HepG2 (cell line): ENCODE data around the gene TMEM139. TPM values are rescaled to one million over a fixed set of nuclear protein-coding genes. Genes with fewer than 3 reads are reported as not detected.

Experiments used
- ATAC-seq: fragments of 200-7000 bp; cut with Tn5 transposase; 3 replicates; pipeline ENCODE4 v1.9.1; 2020; ENCODE audit warnings: mild to moderate bottlenecking, moderate library complexity
- BruUV-seq: library from RNA; stranded (reverse); fragments of 400-500 nt; replicated peaks from 2 replicates; lab custom pipeline; 2021; lab: Mats Ljungman, UMichigan
- CTCF ChIA-PET: fragments of 300-600 bp; formaldehyde crosslinking; extraction: SDS; loops from one replicate; lab custom pipeline; 2021; ENCODE audit warnings: low total read pairs, inconsistent platforms, low intra/inter-chr PET ratio; lab: Yijun Ruan, JAX
- POLR2A ChIA-PET: fragments of 350-600 bp; sonication (Branson Sonifier 250); formaldehyde crosslinking; loops from one replicate; lab custom pipeline; 2020; ENCODE audit warnings: antibody characterized with exemption, inconsistent platforms; lab: Yijun Ruan, JAX
- DNase-seq: peaks from one replicate; pipeline ENCODE4 v3.0.0-alpha.2; 2015; ENCODE audit warnings: low spot score
- FAIRE-seq: peaks from 3 replicates; lab custom pipeline; 2011; peaks lifted over from hg19 to GRCh38; lab: Jason Lieb, UNC
- H2AFZ ChIP-seq: one replicate; pipeline ENCODE4 v1.6.1; 2011; ENCODE audit warnings: low read length, inconsistent platforms
- H3K27ac ChIP-seq: fragments of 300-600 bp; 3 replicates; pipeline ENCODE4 v1.8.0; 2011; ENCODE audit warnings: mixed run types, mild to moderate bottlenecking, mixed read lengths, low read length, inconsistent platforms; ENCODE audit not compliant: insufficient read depth; ENCODE audit errors: extremely low read length
- H3K27me3 ChIP-seq, 2 experiments: fragments of 200-600 bp in 1 of 2; 2 replicates in 1 of 2; 3 replicates in 1 of 2; pipeline versions ENCODE4 v1.6.0 to v1.8.0; 2011; ENCODE audit warnings: low read length in 2 of 2, mild to moderate bottlenecking in 2 of 2, moderate library complexity in 2 of 2, inconsistent platforms in 1 of 2; ENCODE audit not compliant: insufficient read depth in 2 of 2, control insufficient read depth in 1 of 2
- H3K36me3 ChIP-seq, 2 experiments: fragments of 200-600 bp in 1 of 2; replicated peaks in 1 of 2; 2 replicates in 1 of 2; 3 replicates in 1 of 2; pipeline versions ENCODE4 v1.5.1 to v1.8.0; 2011; ENCODE audit warnings: low read length in 2 of 2, inconsistent platforms in 1 of 2; ENCODE audit not compliant: insufficient read depth in 2 of 2, control insufficient read depth in 1 of 2
- H3K4me1 ChIP-seq: 2 replicates; pipeline ENCODE4 v1.5.1; 2012; ENCODE audit warnings: low read length, inconsistent platforms; ENCODE audit not compliant: insufficient read depth
- H3K4me2 ChIP-seq: 2 replicates; pipeline ENCODE4 v1.6.0; 2011; ENCODE audit warnings: low read depth, low read length, inconsistent platforms
- H3K4me3 ChIP-seq, 3 experiments: fragments of 200-600 bp in 1 of 3; sonication (generic), shearing (Covaris generic) in 1 of 3; replicated peaks in 1 of 3; 2 replicates each; pipeline ENCODE4 v1.5.1; 2011 to 2016; ENCODE audit warnings: low read length in 3 of 3, inconsistent platforms in 2 of 3, low read depth in 2 of 3, mild to moderate bottlenecking in 2 of 3, control low read depth in 1 of 3, mixed read lengths in 1 of 3; ENCODE audit not compliant: insufficient read depth in 1 of 3
- H3K79me2 ChIP-seq: one replicate; pipeline ENCODE4 v1.6.1; 2011; ENCODE audit warnings: low read length, inconsistent platforms; ENCODE audit not compliant: insufficient read depth
- H3K9ac ChIP-seq: 2 replicates; pipeline ENCODE4 v1.6.0; 2011; ENCODE audit warnings: mild to moderate bottlenecking, low read depth, low read length, inconsistent platforms; ENCODE audit not compliant: insufficient read depth
- H3K9me3 ChIP-seq: 2 replicates; pipeline ENCODE4 v1.5.1; 2012; ENCODE audit warnings: mild to moderate bottlenecking, low read length
- H4K20me1 ChIP-seq: 2 replicates; pipeline ENCODE4 v1.6.0; 2011; ENCODE audit warnings: inconsistent platforms, mild to moderate bottlenecking, low read length, moderate library complexity; ENCODE audit not compliant: insufficient read depth
- ZFY ChIP-seq: sonication (generic); formaldehyde crosslinking; IDR thresholded peaks from 2 replicates; pipeline ENCODE4 v1.4.0; 2020; ENCODE audit warnings: missing genetic modification reagents
- in situ Hi-C: cut with HindIII; loops from 2 replicates; pipeline ENCODE4 v1.10.0; 2017; ENCODE audit warnings: low pct_unique_long_range_greater_than_20kb; ENCODE audit not compliant: extremely low pct_ligation_motif_present
- intact Hi-C: fragments of 100-400 bp; cut with micrococcal nuclease; formaldehyde crosslinking; loops from one replicate; pipeline ENCODE4 v1.10.0; 2022; ENCODE audit not compliant: unreplicated experiment
- polyA plus RNA-seq, 8 experiments: library from polyadenylated mRNA; depleted of rRNA in 3 of 8; stranded (reverse) in 7 of 8; unstranded in 1 of 8; fragments of >200 nt; fragmentation: Illumina TruSeq in 4 of 8; extraction: Trizol in 4 of 8; gene quantifications; 2 replicates each; pipeline versions ENCODE4 v1.2.1 to v1.2.3, GENCODE V29; 2011 to 2016; ENCODE audit warnings: low read depth in 4 of 8, missing spikeins in 1 of 8, mixed read lengths in 1 of 8; ENCODE audit not compliant: insufficient read depth in 1 of 8
- total RNA-seq, 5 experiments: library from RNA; depleted of rRNA; stranded (reverse); fragments of >200 nt; fragmentation: Illumina TruSeq; extraction: Trizol; gene quantifications; 2 replicates each; pipeline ENCODE4 v1.2.3, GENCODE V29; 2016; ENCODE audit warnings: low read depth in 1 of 5
- TF ChIP-seq, protein P1 (sequence below): sonication (generic); formaldehyde crosslinking; IDR thresholded peaks from 2 replicates; pipeline ENCODE4 v1.8.1; 2022; ENCODE audit warnings: mild to moderate bottlenecking, missing genetic modification reagents
- TF ChIP-seq, protein P2 (sequence below): sonication (generic); formaldehyde crosslinking; IDR thresholded peaks from 2 replicates; pipeline ENCODE4 v1.4.0; 2020; ENCODE audit warnings: missing genetic modification reagents, borderline replicate concordance
- TF ChIP-seq, protein P3 (sequence below): IDR thresholded peaks from 2 replicates; pipeline ENCODE4 v1.6.1; 2016; ENCODE audit warnings: low read depth, borderline replicate concordance

The TMEM139 gene
- total and polyA plus RNA-seq, 2 of the 13 experiments (the other 11 are each of a cell fraction or from before 2014, with no cell fraction given): 7.9 to 14.0 TPM

- Histone ChIP-seq H3K4me2 (no peak overlapping the region), H3K27me3 (no peaks in the 10 kb centered on the region), H3K4me3 (no peak overlapping the region), H4K20me1 (no peaks in the 10 kb centered on the region), H3K9me3 (peaks cover 6% of the 10 kb centered on the region; the same call in 1 of the 2 replicates), H3K9ac (no peak overlapping the region), H3K4me1 (peaks cover 23% of the 10 kb centered on the region), H3K27ac (no peak overlapping the region), H2AFZ (no peak overlapping the region), H3K79me2 (no peaks in the 10 kb centered on the region), H3K36me3 (no peaks in the 10 kb centered on the region)
- in situ Hi-C loops (loop anchor here (5.0 kb wide), 1 partner anchor 62 kb away; no protein-coding TSS in a partner anchor), intact Hi-C loops (loop anchor here (1.0 to 2.0 kb wide), 3 partner anchors 60 to 177 kb away; no protein-coding TSS in a partner anchor)
- ChIA-PET CTCF (interaction anchor here (1.1 to 2.4 kb wide), 4 partner anchors 49 to 177 kb away, joined by 7 to 35 read pairs (median 10); partner anchors contain the start of gene CASP2), POLR2A (interaction anchor here (0.7 to 1.9 kb wide), 3 partner anchors 21 to 48 kb away, joined by 3 to 16 read pairs (median 4); partner anchors contain the start of genes CASP2 and GSTK1)
- ATAC-seq (no peak), FAIRE-seq (no peak), DNase-seq (no peak)
- no TSS peak for BruUV-seq
- TF ChIP-seq, protein P1, sequence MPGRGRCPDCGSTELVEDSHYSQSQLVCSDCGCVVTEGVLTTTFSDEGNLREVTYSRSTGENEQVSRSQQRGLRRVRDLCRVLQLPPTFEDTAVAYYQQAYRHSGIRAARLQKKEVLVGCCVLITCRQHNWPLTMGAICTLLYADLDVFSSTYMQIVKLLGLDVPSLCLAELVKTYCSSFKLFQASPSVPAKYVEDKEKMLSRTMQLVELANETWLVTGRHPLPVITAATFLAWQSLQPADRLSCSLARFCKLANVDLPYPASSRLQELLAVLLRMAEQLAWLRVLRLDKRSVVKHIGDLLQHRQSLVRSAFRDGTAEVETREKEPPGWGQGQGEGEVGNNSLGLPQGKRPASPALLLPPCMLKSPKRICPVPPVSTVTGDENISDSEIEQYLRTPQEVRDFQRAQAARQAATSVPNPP (CRISPR knock-in tag): no peak
- TF ChIP-seq, protein P2, sequence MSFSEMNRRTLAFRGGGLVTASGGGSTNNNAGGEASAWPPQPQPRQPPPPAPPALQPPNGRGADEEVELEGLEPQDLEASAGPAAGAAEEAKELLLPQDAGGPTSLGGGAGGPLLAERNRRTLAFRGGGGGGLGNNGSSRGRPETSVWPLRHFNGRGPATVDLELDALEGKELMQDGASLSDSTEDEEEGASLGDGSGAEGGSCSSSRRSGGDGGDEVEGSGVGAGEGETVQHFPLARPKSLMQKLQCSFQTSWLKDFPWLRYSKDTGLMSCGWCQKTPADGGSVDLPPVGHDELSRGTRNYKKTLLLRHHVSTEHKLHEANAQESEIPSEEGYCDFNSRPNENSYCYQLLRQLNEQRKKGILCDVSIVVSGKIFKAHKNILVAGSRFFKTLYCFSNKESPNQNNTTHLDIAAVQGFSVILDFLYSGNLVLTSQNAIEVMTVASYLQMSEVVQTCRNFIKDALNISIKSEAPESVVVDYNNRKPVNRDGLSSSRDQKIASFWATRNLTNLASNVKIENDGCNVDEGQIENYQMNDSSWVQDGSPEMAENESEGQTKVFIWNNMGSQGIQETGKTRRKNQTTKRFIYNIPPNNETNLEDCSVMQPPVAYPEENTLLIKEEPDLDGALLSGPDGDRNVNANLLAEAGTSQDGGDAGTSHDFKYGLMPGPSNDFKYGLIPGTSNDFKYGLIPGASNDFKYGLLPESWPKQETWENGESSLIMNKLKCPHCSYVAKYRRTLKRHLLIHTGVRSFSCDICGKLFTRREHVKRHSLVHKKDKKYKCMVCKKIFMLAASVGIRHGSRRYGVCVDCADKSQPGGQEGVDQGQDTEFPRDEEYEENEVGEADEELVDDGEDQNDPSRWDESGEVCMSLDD (CRISPR knock-in tag): no peak
- TF ChIP-seq, protein P3, sequence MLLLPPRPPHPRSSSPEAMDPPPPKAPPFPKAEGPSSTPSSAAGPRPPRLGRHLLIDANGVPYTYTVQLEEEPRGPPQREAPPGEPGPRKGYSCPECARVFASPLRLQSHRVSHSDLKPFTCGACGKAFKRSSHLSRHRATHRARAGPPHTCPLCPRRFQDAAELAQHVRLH: no peak
- TF ChIP-seq ZFY: no peak
Measured at GRCh38 chr7:143239813-143240212, 44.9 kb upstream of the TMEM139 start.
